GM19043 (cell line): ENCODE results near the gene TTLL11.

Experiments
- ATAC-seq: cut with Tn5 transposase; IDR thresholded peaks from one replicate; pipeline ENCODE4 v1.9.1; 2021; ENCODE audit warnings: low read depth; ENCODE audit not compliant: unreplicated experiment

Gene TTLL11

GRCh38 chr9:121862371-121863332, 230.5 kb downstream of the TTLL11 start:
- ATAC-seq = no peak

- ATAC-seq = no peak
These were observed 231.5 kb downstream of the TTLL11 start for GRCh38 chr9:121861501-121862180.

- no peak for ATAC-seq
These were observed 232.4 kb downstream of the TTLL11 start for GRCh38 chr9:121860744-121861143.

- ATAC-seq = no peak
These were observed 232.9 kb downstream of the TTLL11 start for GRCh38 chr9:121860213-121860612.

GRCh38 chr9:121859646-121860045, 233.5 kb downstream of the TTLL11 start:
- no peak for ATAC-seq

GRCh38 chr9:121858788-121859187, 234.3 kb downstream of the TTLL11 start:
- no peak for ATAC-seq

- no peak for ATAC-seq
These were observed 235.2 kb downstream of the TTLL11 start for GRCh38 chr9:121857928-121858327.

GRCh38 chr9:121855476-121855875, 237.6 kb downstream of the TTLL11 start:
- no peak for ATAC-seq

- ATAC-seq = no peak
These were observed 239.3 kb downstream of the TTLL11 start for GRCh38 chr9:121853617-121854395.

- no peak for ATAC-seq
These were observed 240.2 kb downstream of the TTLL11 start for GRCh38 chr9:121852651-121853616.

GRCh38 chr9:121852241-121852640, 240.9 kb downstream of the TTLL11 start:
- ATAC-seq = no peak

- no peak for ATAC-seq
These were observed 241.4 kb downstream of the TTLL11 start for GRCh38 chr9:121851641-121852091.

- ATAC-seq = no peak
These were observed 242.7 kb downstream of the TTLL11 start for GRCh38 chr9:121850366-121850765.

GRCh38 chr9:121849554-121849953, 243.6 kb downstream of the TTLL11 start:
- ATAC-seq = no peak

- no peak for ATAC-seq
These were observed 248.5 kb downstream of the TTLL11 start for GRCh38 chr9:121844562-121844961.

- ATAC-seq = no peak
These were observed 249.0 kb downstream of the TTLL11 start for GRCh38 chr9:121844098-121844497.

- ATAC-seq = no peak
These were observed 250.5 kb downstream of the TTLL11 start for GRCh38 chr9:121842612-121842978.

GRCh38 chr9:121841771-121842611, 251.1 kb downstream of the TTLL11 start:
- ATAC-seq = no peak
